HepG2 (cell line): ENCODE results near the gene NUFIP2. TPM values are rescaled to one million over a fixed set of nuclear protein-coding genes. Genes with fewer than 3 reads are reported as not detected.
"Not testable (repeated sequence)": the region's sequence is repeated elsewhere in the genome, so short reads cannot be mapped to it uniquely, and the experiment has no call there.

Source experiments
- ATAC-seq: fragments of 200-7000 bp; cut with Tn5 transposase; 3 replicates; pipeline ENCODE4 v1.9.1; 2020; ENCODE audit warnings: mild to moderate bottlenecking, moderate library complexity
- BruUV-seq: library from RNA; stranded (reverse); fragments of 400-500 nt; replicated peaks from 2 replicates; lab custom pipeline; 2021; lab: Mats Ljungman, UMichigan
- CTCF ChIA-PET: fragments of 300-600 bp; formaldehyde crosslinking; extraction: SDS; loops from one replicate; lab custom pipeline; 2021; ENCODE audit warnings: low total read pairs, inconsistent platforms, low intra/inter-chr PET ratio; lab: Yijun Ruan, JAX
- POLR2A ChIA-PET: fragments of 350-600 bp; sonication (Branson Sonifier 250); formaldehyde crosslinking; loops from one replicate; lab custom pipeline; 2020; ENCODE audit warnings: antibody characterized with exemption, inconsistent platforms; lab: Yijun Ruan, JAX
- DNase-seq: peaks from one replicate; pipeline ENCODE4 v3.0.0-alpha.2; 2015; ENCODE audit warnings: low spot score
- FAIRE-seq: peaks from 3 replicates; lab custom pipeline; 2011; peaks lifted over from hg19 to GRCh38; lab: Jason Lieb, UNC
- H2AFZ ChIP-seq: one replicate; pipeline ENCODE4 v1.6.1; 2011; ENCODE audit warnings: low read length, inconsistent platforms
- H3K27ac ChIP-seq: fragments of 300-600 bp; 3 replicates; pipeline ENCODE4 v1.8.0; 2011; ENCODE audit warnings: mixed run types, mild to moderate bottlenecking, mixed read lengths, low read length, inconsistent platforms; ENCODE audit not compliant: insufficient read depth; ENCODE audit errors: extremely low read length
- H3K27me3 ChIP-seq, 2 experiments: fragments of 200-600 bp in 1 of 2; 2 replicates in 1 of 2; 3 replicates in 1 of 2; pipeline versions ENCODE4 v1.6.0 to v1.8.0; 2011; ENCODE audit warnings: low read length in 2 of 2, mild to moderate bottlenecking in 2 of 2, moderate library complexity in 2 of 2, inconsistent platforms in 1 of 2; ENCODE audit not compliant: insufficient read depth in 2 of 2, control insufficient read depth in 1 of 2
- H3K36me3 ChIP-seq, 2 experiments: fragments of 200-600 bp in 1 of 2; replicated peaks in 1 of 2; 2 replicates in 1 of 2; 3 replicates in 1 of 2; pipeline versions ENCODE4 v1.5.1 to v1.8.0; 2011; ENCODE audit warnings: low read length in 2 of 2, inconsistent platforms in 1 of 2; ENCODE audit not compliant: insufficient read depth in 2 of 2, control insufficient read depth in 1 of 2
- H3K4me1 ChIP-seq: 2 replicates; pipeline ENCODE4 v1.5.1; 2012; ENCODE audit warnings: low read length, inconsistent platforms; ENCODE audit not compliant: insufficient read depth
- H3K4me2 ChIP-seq: 2 replicates; pipeline ENCODE4 v1.6.0; 2011; ENCODE audit warnings: low read depth, low read length, inconsistent platforms
- H3K4me3 ChIP-seq, 3 experiments: fragments of 200-600 bp in 1 of 3; sonication (generic), shearing (Covaris generic) in 1 of 3; replicated peaks in 1 of 3; 2 replicates each; pipeline ENCODE4 v1.5.1; 2011 to 2016; ENCODE audit warnings: low read length in 3 of 3, inconsistent platforms in 2 of 3, low read depth in 2 of 3, mild to moderate bottlenecking in 2 of 3, control low read depth in 1 of 3, mixed read lengths in 1 of 3; ENCODE audit not compliant: insufficient read depth in 1 of 3
- H3K79me2 ChIP-seq: one replicate; pipeline ENCODE4 v1.6.1; 2011; ENCODE audit warnings: low read length, inconsistent platforms; ENCODE audit not compliant: insufficient read depth
- H3K9ac ChIP-seq: 2 replicates; pipeline ENCODE4 v1.6.0; 2011; ENCODE audit warnings: mild to moderate bottlenecking, low read depth, low read length, inconsistent platforms; ENCODE audit not compliant: insufficient read depth
- H3K9me3 ChIP-seq: 2 replicates; pipeline ENCODE4 v1.5.1; 2012; ENCODE audit warnings: mild to moderate bottlenecking, low read length
- H4K20me1 ChIP-seq: 2 replicates; pipeline ENCODE4 v1.6.0; 2011; ENCODE audit warnings: inconsistent platforms, mild to moderate bottlenecking, low read length, moderate library complexity; ENCODE audit not compliant: insufficient read depth
- MLXIP ChIP-seq: sonication (generic); formaldehyde crosslinking; IDR thresholded peaks from 2 replicates; pipeline ENCODE4 v1.9.0; 2021; ENCODE audit warnings: missing genetic modification reagents, borderline replicate concordance
- MYNN ChIP-seq: sonication (generic); formaldehyde crosslinking; IDR thresholded peaks from 2 replicates; pipeline ENCODE4 v1.4.0; 2020; ENCODE audit warnings: mild to moderate bottlenecking, low read depth, missing genetic modification reagents
- WGBS: methylation state at CpG from one replicate; pipeline ENCODE4 v1.1.6; 2017; ENCODE audit warnings: low lambda C conversion rate; 5-methylcytosine and 5-hydroxymethylcytosine counted together
- in situ Hi-C: cut with HindIII; loops from 2 replicates; pipeline ENCODE4 v1.10.0; 2017; ENCODE audit warnings: low pct_unique_long_range_greater_than_20kb; ENCODE audit not compliant: extremely low pct_ligation_motif_present
- intact Hi-C: fragments of 100-400 bp; cut with micrococcal nuclease; formaldehyde crosslinking; loops from one replicate; pipeline ENCODE4 v1.10.0; 2022; ENCODE audit not compliant: unreplicated experiment
- polyA plus RNA-seq, 8 experiments: library from polyadenylated mRNA; depleted of rRNA in 3 of 8; stranded (reverse) in 7 of 8; unstranded in 1 of 8; fragments of >200 nt; fragmentation: Illumina TruSeq in 4 of 8; extraction: Trizol in 4 of 8; gene quantifications; 2 replicates each; pipeline versions ENCODE4 v1.2.1 to v1.2.3, GENCODE V29; 2011 to 2016; ENCODE audit warnings: low read depth in 4 of 8, missing spikeins in 1 of 8, mixed read lengths in 1 of 8; ENCODE audit not compliant: insufficient read depth in 1 of 8
- total RNA-seq, 5 experiments: library from RNA; depleted of rRNA; stranded (reverse); fragments of >200 nt; fragmentation: Illumina TruSeq; extraction: Trizol; gene quantifications; 2 replicates each; pipeline ENCODE4 v1.2.3, GENCODE V29; 2016; ENCODE audit warnings: low read depth in 1 of 5

Gene NUFIP2
- total and polyA plus RNA-seq, 2 of the 13 experiments (the other 11 are each of a cell fraction or from before 2014, with no cell fraction given): 10.3 to 30.8 TPM

GRCh38 chr17:29225396-29225795 lies 68.6 kb downstream of the NUFIP2 start (continued):
- TF ChIP-seq MLXIP (CRISPR knock-in tag) (no peak), MYNN (CRISPR knock-in tag) (no peak)

- BruUV-seq, H3K9ac ChIP-seq, H3K9me3 ChIP-seq, H3K4me3 ChIP-seq, in situ Hi-C loops, H3K4me2 ChIP-seq, POLR2A ChIA-PET, CTCF ChIA-PET, ATAC-seq, H3K79me2 ChIP-seq, H2AFZ ChIP-seq, DNase-seq, FAIRE-seq, H3K36me3 ChIP-seq, H3K27ac ChIP-seq, H3K4me1 ChIP-seq, intact Hi-C loops, H4K20me1 ChIP-seq, H3K27me3 ChIP-seq: not testable (repeated sequence)
- 76% methylated on average over 11 of the region's 11 CpGs for WGBS
Observed at GRCh38 chr17:29221338-29221737, 72.6 kb downstream of the NUFIP2 start.
